DMS153 treated with DMSO at 0.1 percent for 48 hours (cell line): ENCODE data around the gene KRT7.

Experiments
- DNase-seq: peaks from one replicate; lab custom pipeline; 2025; ENCODE audit not compliant: unreplicated experiment; lab: John Stamatoyannopoulos, UW

The KRT7 gene

GRCh38 chr12:52211716-52212585, 21.1 kb upstream of the KRT7 start:
- no peak for DNase-seq

GRCh38 chr12:52212701-52213563, 20.1 kb upstream of the KRT7 start:
- no peak for DNase-seq

- peak; percentile 74 for DNase-seq
These were observed 19.3 kb upstream of the KRT7 start for GRCh38 chr12:52213564-52214420.

- no peak for DNase-seq
These were observed 18.6 kb upstream of the KRT7 start for GRCh38 chr12:52214421-52214802.

- DNase-seq: no peak
These were observed 17.4 kb upstream of the KRT7 start for GRCh38 chr12:52215587-52216031.

GRCh38 chr12:52216100-52216499, 16.9 kb upstream of the KRT7 start:
- DNase-seq: no peak

- no peak for DNase-seq
These were observed 16.2 kb upstream of the KRT7 start for GRCh38 chr12:52216807-52217206.

- DNase-seq: peak; percentile 74
These were observed 15.8 kb upstream of the KRT7 start for GRCh38 chr12:52217223-52217622.

GRCh38 chr12:52218001-52218400, 15.0 kb upstream of the KRT7 start:
- DNase-seq: no peak

- DNase-seq: no peak
These were observed 12.6 kb upstream of the KRT7 start for GRCh38 chr12:52220477-52220876.

- DNase-seq: no peak
These were observed 11.8 kb upstream of the KRT7 start for GRCh38 chr12:52221070-52221781.

- no peak for DNase-seq
These were observed 11.1 kb upstream of the KRT7 start for GRCh38 chr12:52221912-52222457.

GRCh38 chr12:52222692-52223091, 10.4 kb upstream of the KRT7 start:
- no peak for DNase-seq

- DNase-seq: no peak
These were observed 9.5 kb upstream of the KRT7 start for GRCh38 chr12:52223406-52224039.

- no peak for DNase-seq
These were observed 8.9 kb upstream of the KRT7 start for GRCh38 chr12:52224151-52224550.

- no peak for DNase-seq
These were observed 7.3 kb upstream of the KRT7 start for GRCh38 chr12:52225752-52226151.

- no peak for DNase-seq
These were observed 6.6 kb upstream of the KRT7 start for GRCh38 chr12:52226446-52226845.

GRCh38 chr12:52227606-52228166, 5.4 kb upstream of the KRT7 start:
- no peak for DNase-seq

- DNase-seq: no peak
These were observed 4.7 kb upstream of the KRT7 start for GRCh38 chr12:52228366-52228765.
